CD14-positive monocyte (primary cell): ENCODE measurements around the gene MACF1. TPM values are rescaled to one million over a fixed set of nuclear protein-coding genes. Genes with fewer than 3 reads are reported as not detected.

Experiments
- DNase-seq, 3 donors: peaks; one replicate each; pipeline ENCODE4 v3.0.0-alpha.2; 2011 to 2022
- H2AFZ ChIP-seq: 2 replicates; pipeline ENCODE4 v1.6.0; 2012; ENCODE audit warnings: mild to moderate bottlenecking, low read depth, low read length, inconsistent platforms; ENCODE audit not compliant: insufficient read depth, poor library complexity, severe bottlenecking
- H3K27ac ChIP-seq, 2 donors: 1 replicate in 1 of 2; 2 replicates in 1 of 2; pipeline ENCODE4 v1.5.1; 2012 to 2013; ENCODE audit warnings: low read length in 2 of 2, control low read depth in 1 of 2, inconsistent platforms in 1 of 2, low read depth in 1 of 2, mild to moderate bottlenecking in 1 of 2
- H3K27me3 ChIP-seq, 2 donors: one replicate each; pipeline versions ENCODE4 v1.6.0 to v1.6.1; 2011 to 2013; ENCODE audit warnings: low read length in 2 of 2; ENCODE audit not compliant: control insufficient read depth in 2 of 2, insufficient read depth in 2 of 2
- H3K36me3 ChIP-seq, 2 donors: replicated peaks in 1 of 2; 1 replicate in 1 of 2; 2 replicates in 1 of 2; pipeline versions ENCODE4 v1.5.1 to v1.6.1; 2012 to 2013; ENCODE audit warnings: low read length in 2 of 2, control low read depth in 1 of 2, inconsistent platforms in 1 of 2, mild to moderate bottlenecking in 1 of 2; ENCODE audit not compliant: insufficient read depth in 2 of 2, control insufficient read depth in 1 of 2
- H3K4me1 ChIP-seq, 2 donors: 1 replicate in 1 of 2; 2 replicates in 1 of 2; pipeline versions ENCODE4 v1.5.1 to v1.6.1; 2012 to 2013; ENCODE audit warnings: low read length in 2 of 2, control low read depth in 1 of 2, inconsistent platforms in 1 of 2, mild to moderate bottlenecking in 1 of 2, moderate library complexity in 1 of 2; ENCODE audit not compliant: insufficient read depth in 2 of 2, control insufficient read depth in 1 of 2
- H3K4me2 ChIP-seq: replicated peaks from 2 replicates; pipeline ENCODE3; 2012; ENCODE audit warnings: low read length, moderate library complexity, mild to moderate bottlenecking; ENCODE audit not compliant: poor library complexity, severe bottlenecking; ENCODE audit errors: extremely low read depth
- H3K4me3 ChIP-seq, 3 experiments: fragments of 200-600 bp in 1 of 3; sonication (generic) in 1 of 3; replicated peaks in 1 of 3; 1 replicate in 2 of 3; 2 replicates in 1 of 3; pipeline ENCODE4 v1.5.1; 2011 to 2013; ENCODE audit warnings: low read length in 3 of 3, mild to moderate bottlenecking in 3 of 3, control low read depth in 2 of 3, low read depth in 2 of 3, inconsistent platforms in 1 of 3, moderate library complexity in 1 of 3
- H3K79me2 ChIP-seq: 2 replicates; pipeline ENCODE4 v1.6.0; 2012; ENCODE audit warnings: mild to moderate bottlenecking, control low read depth, inconsistent platforms, low read length, moderate library complexity; ENCODE audit not compliant: insufficient read depth
- H3K9ac ChIP-seq: 2 replicates; pipeline ENCODE4 v1.6.0; 2017; ENCODE audit warnings: low read length, mild to moderate bottlenecking; ENCODE audit not compliant: insufficient read depth, poor library complexity, severe bottlenecking
- H3K9me3 ChIP-seq, 2 donors: replicated peaks in 1 of 2; 1 replicate in 1 of 2; 2 replicates in 1 of 2; pipeline versions ENCODE4 v1.5.1 to v1.6.1; 2012 to 2013; ENCODE audit warnings: low read length in 2 of 2, control low read depth in 1 of 2; ENCODE audit not compliant: control insufficient read depth in 1 of 2, insufficient read depth in 1 of 2
- H4K20me1 ChIP-seq: 2 replicates; pipeline ENCODE4 v1.6.0; 2012; ENCODE audit warnings: mild to moderate bottlenecking, low read length, control low read depth, moderate library complexity; ENCODE audit not compliant: insufficient read depth
- H3K27ac Mint-ChIP-seq, 7 donors: one replicate each; pipeline ENCODE4 v1.8.0; 2020; ENCODE audit warnings: mild to moderate bottlenecking in 7 of 7, mixed read lengths in 7 of 7, moderate library complexity in 6 of 7, inconsistent platforms in 2 of 7
- H3K27me3 Mint-ChIP-seq, 3 donors: one replicate each; pipeline ENCODE4 v1.8.0; 2021 to 2022; ENCODE audit warnings: low read depth in 3 of 3, mild to moderate bottlenecking in 3 of 3, mixed read lengths in 3 of 3, moderate library complexity in 3 of 3, inconsistent platforms in 1 of 3
- H3K36me3 Mint-ChIP-seq, 2 donors: one replicate each; pipeline ENCODE4 v1.8.0; 2020; ENCODE audit warnings: mixed read lengths in 2 of 2, inconsistent platforms in 1 of 2, mild to moderate bottlenecking in 1 of 2
- H3K4me1 Mint-ChIP-seq: one replicate; pipeline ENCODE4 v1.8.0; 2020; ENCODE audit warnings: mild to moderate bottlenecking, mixed read lengths
- H3K4me3 Mint-ChIP-seq, 2 donors: one replicate each; pipeline ENCODE4 v1.8.0; 2020; ENCODE audit warnings: mild to moderate bottlenecking in 2 of 2, mixed read lengths in 2 of 2, moderate library complexity in 1 of 2
- H3K9me3 Mint-ChIP-seq, 7 donors: one replicate each; pipeline ENCODE4 v1.8.0; 2020 to 2022; ENCODE audit warnings: mixed read lengths in 7 of 7, mild to moderate bottlenecking in 6 of 7, moderate library complexity in 6 of 7, inconsistent platforms in 2 of 7
- CTCF ChIP-seq: fragments of 200-600 bp; IDR thresholded peaks from one replicate; pipeline ENCODE4 v1.8.0; 2022; ENCODE audit warnings: antibody characterized with exemption, mild to moderate bottlenecking
- WGBS: methylation state at CpG from one replicate; pipeline ENCODE4 v1.1.5; 2013; ENCODE audit warnings: missing lambda C conversion rate; ENCODE audit not compliant: insufficient coverage; 5-methylcytosine and 5-hydroxymethylcytosine counted together
- intact Hi-C, 2 donors: fragments of 100-400 bp; cut with micrococcal nuclease; formaldehyde crosslinking; loops; one replicate each; pipeline versions ENCODE4 v1.15.0 to v1.15.1; 2023
- polyA plus RNA-seq, 3 donors: library from polyadenylated mRNA; depleted of rRNA in 1 of 3; unstranded in 2 of 3; stranded (reverse) in 1 of 3; fragments of 300-500 nt in 2 of 3; fragments of >200 nt in 1 of 3; fragmentation: Illumina TruSeq in 2 of 3; gene quantifications; 1 replicate in 2 of 3; 2 replicates in 1 of 3; pipeline ENCODE4 v1.2.3, GENCODE V29; 2012 to 2021

MACF1 gene
- polyA plus RNA-seq, 3 donors, result 3.4 to 36.8 (median 4.5) TPM

- H2AFZ ChIP-seq, result no peak overlapping the region
- no peak overlapping the region for H3K9ac ChIP-seq
- intact Hi-C loops, result no loop called here
- H4K20me1 ChIP-seq, result peaks cover 17% of the 10 kb centered on the region
- no peaks in the 10 kb centered on the region for H3K79me2 ChIP-seq
- Mint-ChIP-seq H3K4me1 (no peaks in the 10 kb centered on the region), H3K4me3 (no peak overlapping the region), H3K27me3 (no peaks in the 10 kb centered on the region), H3K9me3 (no peaks in the 10 kb centered on the region), H3K36me3 (peaks cover 79 to 89% of the 10 kb centered on the region in 2 donors), H3K27ac (peak overlapping the region in 1 of 7 donors; percentile 1)
- peaks cover 84 to 100% of the 10 kb centered on the region in 2 donors for H3K36me3 ChIP-seq
- no peak overlapping the region for H3K4me2 ChIP-seq
- TF ChIP-seq CTCF, result no peak
- no peak overlapping the region for H3K4me3 ChIP-seq
- no peak for DNase-seq
- WGBS, result no CpG with 5 or more reads among the region's 1 CpG
- H3K27ac ChIP-seq, result no peak overlapping the region
- no peaks in the 10 kb centered on the region for H3K9me3 ChIP-seq
- H3K27me3 ChIP-seq, result no peaks in the 10 kb centered on the region
- H3K4me1 ChIP-seq, result no peaks in the 10 kb centered on the region
Observed at GRCh38 chr1:39426346-39426745, 221.9 kb downstream of the MACF1 start.

- TF ChIP-seq CTCF, result no peak
- H3K4me1 ChIP-seq, result no peaks in the 10 kb centered on the region
- intact Hi-C loops, result no loop called here
- H3K36me3 ChIP-seq, result peaks cover 89 to 100% of the 10 kb centered on the region in 2 donors
- Mint-ChIP-seq H3K27me3 (no peaks in the 10 kb centered on the region), H3K4me1 (no peaks in the 10 kb centered on the region), H3K27ac (no peak overlapping the region), H3K4me3 (no peak overlapping the region), H3K9me3 (no peaks in the 10 kb centered on the region), H3K36me3 (peaks cover 85 to 90% of the 10 kb centered on the region in 2 donors)
- 100% methylated on average over 1 of the region's 1 CpG for WGBS
- no peaks in the 10 kb centered on the region for H3K27me3 ChIP-seq
- DNase-seq, result no peak
- H3K4me2 ChIP-seq, result no peak overlapping the region
- no peak overlapping the region for H3K4me3 ChIP-seq
- no peak overlapping the region for H2AFZ ChIP-seq
- H3K79me2 ChIP-seq, result no peaks in the 10 kb centered on the region
- no peak overlapping the region for H3K9ac ChIP-seq
- peaks cover 10% of the 10 kb centered on the region for H4K20me1 ChIP-seq
- H3K27ac ChIP-seq, result no peak overlapping the region
- no peaks in the 10 kb centered on the region for H3K9me3 ChIP-seq
Observed at GRCh38 chr1:39427374-39427773, 222.9 kb downstream of the MACF1 start.
